OCI-LY7 (cell line): Measurements from ENCODE around the gene MBNL3. TPM values are rescaled to one million over a fixed set of nuclear protein-coding genes. Genes with fewer than 3 reads are reported as not detected.
A peak's percentile ranks its signal among the peaks of the same experiment; 100 is the strongest.

Experiments used
- BruUV-seq: library from RNA; stranded (reverse); fragments of 400-500 nt; replicated peaks from 2 replicates; lab custom pipeline; 2021; lab: Mats Ljungman, UMichigan
- CTCF ChIA-PET: fragments of 300-600 bp; sonication (Branson Sonifier 250); formaldehyde crosslinking; loops from one replicate; lab custom pipeline; 2022; ENCODE audit warnings: antibody characterized with exemption; ENCODE audit not compliant: unreplicated experiment; lab: Charles Lee
- POLR2A ChIA-PET: fragments of 300-600 bp; sonication (Branson Sonifier 250); formaldehyde crosslinking; loops from one replicate; lab custom pipeline; 2022; ENCODE audit warnings: antibody characterized with exemption; lab: Charles Lee
- DNase-seq: peaks from one replicate; pipeline ENCODE4 v3.0.0-alpha.2; 2015; ENCODE audit warnings: low spot score
- H2AFZ ChIP-seq: fragments of 200-600 bp; sonication (generic), shearing (Covaris generic); 2 replicates; pipeline ENCODE4 v1.6.1; 2014; ENCODE audit warnings: mild to moderate bottlenecking, antibody characterized with exemption, low read length, moderate library complexity
- H3K27ac ChIP-seq: fragments of 200-600 bp; sonication (generic); 2 replicates; pipeline ENCODE4 v1.5.1; 2014; ENCODE audit warnings: mixed run types, low read depth, mild to moderate bottlenecking, moderate library complexity, low read length, inconsistent platforms; ENCODE audit not compliant: poor library complexity, severe bottlenecking
- H3K36me3 ChIP-seq: fragments of 200-600 bp; sonication (generic); 2 replicates; pipeline ENCODE4 v1.6.1; 2014; ENCODE audit warnings: mild to moderate bottlenecking, antibody characterized with exemption, low read length, moderate library complexity, mixed read lengths; ENCODE audit not compliant: insufficient read depth
- H3K4me1 ChIP-seq: fragments of 200-600 bp; sonication (generic); 2 replicates; pipeline ENCODE4 v1.5.1; 2014; ENCODE audit warnings: mild to moderate bottlenecking, low read length; ENCODE audit not compliant: insufficient read depth, poor library complexity, severe bottlenecking
- H3K4me2 ChIP-seq: fragments of 200-600 bp; sonication (generic); 2 replicates; pipeline ENCODE4 v1.6.1; 2014; ENCODE audit warnings: mild to moderate bottlenecking, low read length
- H3K4me3 ChIP-seq: fragments of 200-600 bp; sonication (generic); 2 replicates; pipeline ENCODE4 v1.5.1; 2014; ENCODE audit warnings: mild to moderate bottlenecking, low read depth, low read length; ENCODE audit not compliant: poor library complexity, severe bottlenecking
- H3K79me2 ChIP-seq: fragments of 200-600 bp; sonication (generic); 2 replicates; pipeline ENCODE4 v1.6.1; 2016; ENCODE audit warnings: low read depth, mild to moderate bottlenecking, low read length, moderate library complexity, mixed read lengths; ENCODE audit not compliant: insufficient read depth
- H3K9me2 ChIP-seq: fragments of 200-600 bp; sonication (generic); 2 replicates; pipeline ENCODE4 v1.6.1; 2016; ENCODE audit warnings: mild to moderate bottlenecking, low read length, mixed read lengths; ENCODE audit not compliant: insufficient read depth
- H3K9me3 ChIP-seq: fragments of 200-600 bp; sonication (generic); 2 replicates; pipeline ENCODE4 v1.6.1; 2014; ENCODE audit warnings: mild to moderate bottlenecking, mixed run types, low read length, mixed read lengths
- H4K20me1 ChIP-seq: fragments of 200-600 bp; sonication (generic); 2 replicates; pipeline ENCODE4 v1.6.1; 2014; ENCODE audit warnings: mild to moderate bottlenecking, antibody characterized with exemption, low read length, moderate library complexity, mixed read lengths; ENCODE audit not compliant: insufficient read depth
- EZH2phosphoT487 ChIP-seq: fragments of 200-600 bp; sonication (generic); IDR thresholded peaks from 2 replicates; pipeline ENCODE4 v1.6.1; 2018; ENCODE audit warnings: low read depth, borderline replicate concordance, mild to moderate bottlenecking, mixed run types, antibody characterized with exemption, low read length, moderate library complexity, mixed read lengths
- intact Hi-C: fragments of 100-400 bp; cut with micrococcal nuclease; formaldehyde crosslinking; loops from one replicate; pipeline ENCODE4 v1.10.0; 2022; ENCODE audit not compliant: unreplicated experiment
- total RNA-seq, 2 experiments: library from RNA; depleted of rRNA in 1 of 2; stranded (reverse); fragments of >200 nt in 1 of 2; shearing (Covaris generic) in 1 of 2; gene quantifications; 2 replicates each; pipeline ENCODE4 v1.2.3, GENCODE V29; 2014 to 2022
- TF ChIP-seq, protein P1 (sequence below): fragments of 200-600 bp; sonication (generic); conservative IDR thresholded peaks from 2 replicates; pipeline ENCODE4 v1.5.1; 2014; ENCODE audit warnings: mild to moderate bottlenecking, antibody characterized with exemption, low read length, moderate library complexity, mixed read lengths

The MBNL3 gene
- total RNA-seq, 2 experiments from 2014 or later: 39.4 to 73.9 TPM

DNA sequence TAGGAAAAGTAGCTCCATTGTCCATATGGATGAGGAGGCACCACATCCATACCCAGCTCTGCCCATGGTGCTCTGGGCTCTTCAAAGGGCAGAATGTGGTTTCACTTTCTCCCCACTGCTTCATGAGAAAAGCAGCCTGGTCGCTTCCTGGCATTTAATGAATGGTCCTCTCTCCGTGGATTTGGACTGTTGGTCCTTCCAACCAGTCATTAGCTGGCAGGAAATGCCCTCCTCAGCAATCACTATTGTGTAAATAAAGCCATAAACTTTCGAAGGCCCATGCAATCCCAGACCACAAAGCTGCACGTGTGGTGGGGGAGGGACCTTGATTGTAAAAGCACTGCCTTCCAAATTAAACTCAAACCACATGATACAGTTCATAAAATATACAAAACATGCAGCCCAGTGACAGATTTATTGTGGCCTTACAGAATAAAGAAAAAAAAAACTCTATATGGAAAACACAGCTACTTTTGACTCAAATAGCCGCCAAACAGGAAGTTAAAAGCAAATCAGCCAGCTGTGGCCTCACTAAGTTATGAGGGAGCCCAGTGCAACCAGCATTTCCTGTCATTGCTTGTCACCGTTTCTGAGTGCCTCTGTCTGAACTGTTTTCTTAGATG is 8.1 kb downstream of the MBNL3 start:
- peaks cover 97% of the 10 kb centered on the region for H3K4me1 ChIP-seq
- peak overlapping the region; percentile 66 for H3K4me3 ChIP-seq
- H3K4me2 ChIP-seq: peak overlapping the region; percentile 97
- no peaks in the 10 kb centered on the region for H4K20me1 ChIP-seq
- DNase-seq: peak; percentile 89
- no TSS peak for BruUV-seq
- no peaks in the 10 kb centered on the region for H3K9me3 ChIP-seq
- intact Hi-C loops: loop anchor here (1.0 to 10.0 kb wide), 2 partner anchors 8 to 186 kb away; no protein-coding TSS in a partner anchor
- POLR2A ChIA-PET: interaction anchor here (0.6 to 4.3 kb wide), 8 partner anchors 8 to 273 kb away, joined by 3 to 27 read pairs (median 3); partner anchors contain the start of gene MBNL3
- peak overlapping the region; percentile 100 for H3K27ac ChIP-seq
- H2AFZ ChIP-seq: no peak overlapping the region
- peaks cover 94% of the 10 kb centered on the region for H3K79me2 ChIP-seq
- CTCF ChIA-PET: interaction anchor here (0.6 to 0.9 kb wide), 2 partner anchors 10 to 36 kb away, joined by 3 read pairs; no protein-coding TSS in a partner anchor
- H3K36me3 ChIP-seq: peaks cover 5% of the 10 kb centered on the region
- no peak for TF ChIP-seq EZH2phosphoT487
- TF ChIP-seq, protein P1, sequence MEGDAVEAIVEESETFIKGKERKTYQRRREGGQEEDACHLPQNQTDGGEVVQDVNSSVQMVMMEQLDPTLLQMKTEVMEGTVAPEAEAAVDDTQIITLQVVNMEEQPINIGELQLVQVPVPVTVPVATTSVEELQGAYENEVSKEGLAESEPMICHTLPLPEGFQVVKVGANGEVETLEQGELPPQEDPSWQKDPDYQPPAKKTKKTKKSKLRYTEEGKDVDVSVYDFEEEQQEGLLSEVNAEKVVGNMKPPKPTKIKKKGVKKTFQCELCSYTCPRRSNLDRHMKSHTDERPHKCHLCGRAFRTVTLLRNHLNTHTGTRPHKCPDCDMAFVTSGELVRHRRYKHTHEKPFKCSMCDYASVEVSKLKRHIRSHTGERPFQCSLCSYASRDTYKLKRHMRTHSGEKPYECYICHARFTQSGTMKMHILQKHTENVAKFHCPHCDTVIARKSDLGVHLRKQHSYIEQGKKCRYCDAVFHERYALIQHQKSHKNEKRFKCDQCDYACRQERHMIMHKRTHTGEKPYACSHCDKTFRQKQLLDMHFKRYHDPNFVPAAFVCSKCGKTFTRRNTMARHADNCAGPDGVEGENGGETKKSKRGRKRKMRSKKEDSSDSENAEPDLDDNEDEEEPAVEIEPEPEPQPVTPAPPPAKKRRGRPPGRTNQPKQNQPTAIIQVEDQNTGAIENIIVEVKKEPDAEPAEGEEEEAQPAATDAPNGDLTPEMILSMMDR: no peak
- H3K9me2 ChIP-seq: no peaks in the 10 kb centered on the region

DNA sequence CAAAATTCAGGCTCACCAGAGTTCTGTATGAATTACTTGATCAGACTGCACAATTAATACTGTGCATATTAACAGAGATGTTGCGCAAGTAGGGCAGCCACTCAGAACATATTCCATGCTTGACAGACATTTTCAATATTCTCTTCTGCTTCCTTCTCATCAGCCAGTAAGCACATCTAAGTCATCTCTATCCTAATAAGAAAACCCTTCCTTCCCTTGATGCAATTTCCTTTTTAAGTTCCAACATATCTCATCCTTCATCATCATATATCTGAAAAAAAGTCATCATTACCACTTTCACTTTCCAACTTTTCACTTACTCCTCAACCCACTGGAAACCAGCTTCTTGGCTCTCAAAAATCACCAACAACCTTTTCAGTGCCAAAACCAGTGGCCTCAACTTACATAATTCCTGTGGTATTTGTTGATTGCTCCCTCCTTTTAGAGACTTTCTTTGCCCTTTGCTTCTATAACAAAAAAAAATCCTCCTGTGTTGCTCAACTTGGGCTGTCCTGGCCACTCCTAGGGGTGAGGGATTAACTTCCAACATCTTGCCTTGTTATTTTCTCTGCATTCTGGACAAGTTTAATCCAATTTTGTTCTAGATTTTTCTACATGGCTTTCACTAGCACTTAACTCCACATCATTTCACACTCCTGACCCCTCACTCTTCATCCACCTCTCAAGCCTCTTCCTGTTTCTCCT is 14.1 kb downstream of the MBNL3 start:
- no peak overlapping the region for H2AFZ ChIP-seq
- no peak overlapping the region for H3K4me3 ChIP-seq
- TF ChIP-seq, protein P1: no peak
- TF ChIP-seq EZH2phosphoT487: no peak
- H3K4me1 ChIP-seq: peaks cover 64% of the 10 kb centered on the region
- CTCF ChIA-PET: no interaction called here
- no TSS peak for BruUV-seq
- H3K9me3 ChIP-seq: no peaks in the 10 kb centered on the region
- H3K4me2 ChIP-seq: 0 out of 2 replicates have a peak overlapping the region, but pooled peaks have one; percentile 23
- H3K79me2 ChIP-seq: peaks cover 95% of the 10 kb centered on the region
- intact Hi-C loops: no loop called here
- no peaks in the 10 kb centered on the region; the same call in 1 of the 2 replicates for H3K36me3 ChIP-seq
- no peaks in the 10 kb centered on the region for H4K20me1 ChIP-seq
- DNase-seq: no peak
- H3K9me2 ChIP-seq: no peaks in the 10 kb centered on the region
- H3K27ac ChIP-seq: no peak overlapping the region
- POLR2A ChIA-PET: interaction anchor here (1.4 kb wide), 1 partner anchor 254 kb away, joined by 3 read pairs; no protein-coding TSS in a partner anchor
